Type B pancreatic cell (in vitro differentiated cells): ENCODE measurements around the gene GPBP1L1. TPM values are rescaled to one million over a fixed set of nuclear protein-coding genes. Genes with fewer than 3 reads are reported as not detected.
"Not testable (repeated sequence)": the region's sequence is repeated elsewhere in the genome, so short reads cannot be mapped to it uniquely, and the experiment has no call there.

Experiments
- DNase-seq: peaks from one replicate; pipeline ENCODE4 v3.0.0; 2021; ENCODE audit warnings: mixed read lengths; ENCODE audit not compliant: unreplicated experiment; ENCODE audit errors: extremely low spot score
- H3K27ac Mint-ChIP-seq: 2 replicates; pipeline ENCODE4 v1.8.0; 2021; ENCODE audit warnings: mild to moderate bottlenecking, mixed read lengths
- H3K27me3 Mint-ChIP-seq: 2 replicates; pipeline ENCODE4 v1.8.0; 2021; ENCODE audit warnings: mixed read lengths
- H3K36me3 Mint-ChIP-seq: 2 replicates; pipeline ENCODE4 v1.8.0; 2021; ENCODE audit warnings: mixed read lengths
- H3K4me1 Mint-ChIP-seq: one replicate; pipeline ENCODE4 v1.8.0; 2021; ENCODE audit warnings: mixed read lengths; ENCODE audit not compliant: unreplicated experiment
- H3K4me3 Mint-ChIP-seq: 2 replicates; pipeline ENCODE4 v1.8.0; 2021; ENCODE audit warnings: mild to moderate bottlenecking, mixed read lengths
- H3K9me3 Mint-ChIP-seq: 2 replicates; pipeline ENCODE4 v1.8.0; 2021; ENCODE audit warnings: mixed read lengths
- CTCF ChIP-seq: fragments of 200-600 bp; sonication (generic); conservative IDR thresholded peaks from 2 replicates; pipeline ENCODE4 v1.5.0; 2021; ENCODE audit warnings: antibody characterized with exemption, mild to moderate bottlenecking
- total RNA-seq: library from RNA; stranded (reverse); gene quantifications from 2 replicates; pipeline ENCODE4 v1.2.1, GENCODE V29; 2021; ENCODE audit warnings: low replicate concordance

GPBP1L1 gene
- total RNA-seq, 1 donor from 2014 or later, result 99.9 TPM

DNA sequence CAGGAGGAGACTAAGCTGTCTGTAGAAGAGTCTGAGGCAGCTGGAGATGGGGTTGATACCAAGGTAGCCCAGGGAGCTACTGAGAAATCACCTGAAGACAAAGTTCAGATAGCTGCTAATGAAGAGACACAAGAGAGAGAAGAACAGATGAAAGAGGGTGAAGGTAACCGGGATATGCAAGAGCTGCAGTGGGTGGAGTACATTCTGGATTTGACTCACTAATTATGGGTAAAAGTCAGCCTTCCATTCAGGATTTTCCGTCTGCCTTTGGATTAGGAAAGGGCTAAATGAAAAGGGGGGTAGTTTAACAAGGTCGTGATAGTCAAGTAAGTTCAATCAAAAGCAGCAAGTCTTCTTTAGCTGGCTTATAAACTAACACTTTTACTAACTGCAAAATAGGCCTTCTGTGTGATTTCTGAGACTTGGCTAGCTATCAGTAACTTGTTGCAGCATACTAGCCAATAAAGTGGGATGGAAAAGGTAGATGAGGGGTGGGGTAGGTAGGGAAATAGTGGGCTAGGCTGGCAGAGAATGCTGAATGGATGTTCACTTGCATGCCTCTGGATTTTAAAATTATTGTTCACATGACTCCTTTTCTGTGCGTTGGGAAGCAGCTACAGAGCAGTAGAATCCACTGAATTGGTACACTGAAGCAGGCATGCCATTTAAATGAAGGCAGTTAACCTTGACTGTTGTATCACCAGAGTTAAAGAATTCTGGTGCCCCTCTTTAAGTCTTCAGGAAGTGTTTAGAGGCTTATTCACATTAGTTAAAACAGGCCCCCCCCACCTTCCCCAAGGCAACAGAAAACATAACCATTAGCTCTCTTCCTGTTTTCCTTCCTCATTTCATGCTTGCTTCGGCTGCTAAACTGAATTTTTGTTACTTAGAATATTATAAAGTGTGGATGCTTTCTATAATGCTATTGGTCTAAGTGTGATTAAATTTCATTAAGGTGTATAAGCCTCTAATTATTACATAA is 77.9 kb downstream of the GPBP1L1 start:
- Mint-ChIP-seq H3K36me3 (peaks cover 43% of the 10 kb centered on the region), H3K9me3 (no peaks in the 10 kb centered on the region), H3K27ac (no peak overlapping the region), H3K27me3 (no peaks in the 10 kb centered on the region), H3K4me1 (no peaks in the 10 kb centered on the region), H3K4me3 (no peak overlapping the region)
- DNase-seq, result no peak
- no peak for TF ChIP-seq CTCF

DNA sequence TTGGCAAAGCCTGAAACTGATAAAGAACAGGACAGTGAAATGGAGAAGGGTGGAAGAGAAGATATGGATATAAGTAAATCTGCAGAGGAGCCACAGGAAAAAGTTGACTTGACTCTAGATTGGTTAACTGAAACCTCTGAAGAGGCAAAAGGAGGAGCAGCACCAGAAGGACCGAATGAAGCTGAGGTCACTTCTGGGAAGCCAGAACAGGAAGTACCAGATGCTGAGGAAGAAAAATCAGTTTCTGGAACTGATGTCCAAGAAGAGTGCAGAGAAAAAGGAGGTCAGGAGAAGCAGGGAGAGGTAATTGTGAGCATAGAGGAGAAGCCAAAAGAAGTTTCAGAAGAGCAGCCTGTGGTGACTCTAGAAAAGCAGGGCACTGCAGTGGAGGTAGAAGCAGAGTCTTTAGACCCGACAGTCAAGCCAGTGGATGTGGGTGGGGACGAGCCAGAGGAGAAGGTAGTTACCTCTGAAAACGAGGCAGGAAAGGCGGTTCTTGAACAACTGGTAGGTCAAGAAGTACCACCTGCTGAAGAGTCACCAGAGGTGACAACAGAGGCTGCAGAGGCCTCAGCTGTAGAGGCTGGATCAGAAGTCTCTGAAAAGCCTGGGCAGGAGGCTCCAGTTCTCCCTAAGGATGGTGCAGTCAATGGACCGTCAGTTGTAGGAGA is 78.8 kb downstream of the GPBP1L1 start:
- Mint-ChIP-seq H3K4me3 (no peak overlapping the region), H3K36me3 (peaks cover 39% of the 10 kb centered on the region), H3K27ac (peak overlapping the region; percentile 35), H3K27me3 (no peaks in the 10 kb centered on the region), H3K4me1 (no peaks in the 10 kb centered on the region), H3K9me3 (no peaks in the 10 kb centered on the region)
- TF ChIP-seq CTCF, result no peak
- DNase-seq, result no peak

DNA sequence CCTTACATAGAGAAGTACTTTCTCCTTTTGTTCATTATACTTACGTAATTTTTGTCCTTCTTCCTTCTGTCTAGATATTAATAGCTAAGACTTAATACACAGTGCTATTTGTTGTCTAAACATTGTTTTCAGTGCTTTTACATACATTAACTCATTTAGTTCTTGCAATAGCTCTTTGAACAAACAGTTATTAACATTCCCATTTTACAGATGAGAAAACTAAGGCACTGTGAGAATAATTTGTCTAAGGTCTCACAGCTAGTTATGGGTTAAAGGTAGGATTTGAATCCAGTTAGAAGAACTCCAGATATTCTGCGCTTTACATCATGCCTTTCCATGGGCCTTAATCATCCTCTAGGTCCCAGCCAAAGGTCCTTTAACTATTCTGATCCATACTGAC is 82.1 kb downstream of the GPBP1L1 start:
- Mint-ChIP-seq H3K36me3 (peaks cover 44% of the 10 kb centered on the region), H3K9me3 (no peaks in the 10 kb centered on the region), H3K27ac (no peak overlapping the region), H3K4me3 (no peak overlapping the region), H3K4me1 (peaks cover 19% of the 10 kb centered on the region), H3K27me3 (no peaks in the 10 kb centered on the region)
- no peak for DNase-seq
- no peak for TF ChIP-seq CTCF

- H3K27me3 Mint-ChIP-seq, H3K4me3 Mint-ChIP-seq, H3K27ac Mint-ChIP-seq, H3K9me3 Mint-ChIP-seq, DNase-seq: not testable (repeated sequence)
- Mint-ChIP-seq H3K36me3 (peaks cover 29% of the 10 kb centered on the region), H3K4me1 (peaks cover 19% of the 10 kb centered on the region)
Measured at GRCh38 chr1:45596765-45597164, 89.6 kb downstream of the GPBP1L1 start.

DNA sequence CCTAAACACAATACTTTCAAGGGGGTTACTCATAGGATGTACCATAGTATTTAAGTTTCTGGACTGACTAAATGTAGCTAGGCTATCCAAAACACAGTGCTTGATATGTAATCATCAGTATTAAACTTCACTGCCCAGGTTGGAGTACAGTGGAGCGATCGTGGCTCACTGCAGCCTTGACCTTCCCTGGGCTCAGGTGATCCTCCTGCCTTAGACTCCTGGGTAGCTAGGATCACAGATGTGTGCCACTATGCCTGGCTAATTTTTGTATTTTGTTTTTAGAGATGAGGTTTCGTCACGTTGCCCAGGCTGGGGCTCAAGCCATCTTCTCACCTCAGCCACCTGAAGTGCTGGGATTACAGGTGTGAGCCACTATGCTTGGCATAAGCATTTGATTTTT is 91.9 kb downstream of the GPBP1L1 start:
- no peak overlapping the region for H3K27ac Mint-ChIP-seq
- no peaks in the 10 kb centered on the region for H3K27me3 Mint-ChIP-seq
- H3K9me3 Mint-ChIP-seq, result no peaks in the 10 kb centered on the region
- peaks cover 13% of the 10 kb centered on the region for H3K36me3 Mint-ChIP-seq
- H3K4me1 Mint-ChIP-seq, result peaks cover 3% of the 10 kb centered on the region
- no peak for DNase-seq
- TF ChIP-seq CTCF, result no peak
- H3K4me3 Mint-ChIP-seq, result no peak overlapping the region

GRCh38 chr1:45589861-45590260 is 96.5 kb downstream of the GPBP1L1 start:
- Mint-ChIP-seq H3K27ac (no peak overlapping the region), H3K4me1 (peaks cover 3% of the 10 kb centered on the region), H3K4me3 (no peak overlapping the region), H3K9me3 (no peaks in the 10 kb centered on the region), H3K27me3 (no peaks in the 10 kb centered on the region), H3K36me3 (peaks cover 4% of the 10 kb centered on the region)
- no peak for TF ChIP-seq CTCF
- no peak for DNase-seq
